Mammary epithelial cell (primary cell): ENCODE results near the gene OGG1.

Experiments
- CTCF ChIP-seq, 2 donors: IDR thresholded peaks in 1 of 2; conservative IDR thresholded peaks in 1 of 2; 2 replicates each; pipeline ENCODE4 v1.5.1; 2011 to 2012; ENCODE audit warnings: inconsistent platforms in 2 of 2, low read length in 2 of 2, mild to moderate bottlenecking in 2 of 2, control low read depth in 1 of 2, low read depth in 1 of 2; ENCODE audit not compliant: insufficient read depth in 1 of 2; ENCODE audit errors: extremely low read depth in 1 of 2
- EZH2 ChIP-seq: IDR thresholded peaks from 2 replicates; pipeline ENCODE4 v1.6.1; 2012; ENCODE audit warnings: low read length, inconsistent platforms, borderline replicate concordance

GRCh38 chr3:9749296-9749644 lies 482 bp upstream of the OGG1 start:
- TF ChIP-seq CTCF (conservative IDR thresholded peaks at IDR 0.05 in 1 of 2, IDR thresholded peaks at IDR 0.05 in 1 of 2; ENCODE audit: extremely low read depth in 1 of 2, insufficient read depth in 1 of 2, low read depth in 1 of 2, low read length in 2 of 2) (no peak), EZH2 (no peak)
